ENCODE data around the gene KIF23. TPM values are rescaled to one million over a fixed set of nuclear protein-coding genes. Genes with fewer than 3 reads are reported as not detected.

The KIF23 gene
- total RNA-seq, 4 donors from 2014 or later, result 0.47 to 0.81 TPM; not detected in 2

DNA sequence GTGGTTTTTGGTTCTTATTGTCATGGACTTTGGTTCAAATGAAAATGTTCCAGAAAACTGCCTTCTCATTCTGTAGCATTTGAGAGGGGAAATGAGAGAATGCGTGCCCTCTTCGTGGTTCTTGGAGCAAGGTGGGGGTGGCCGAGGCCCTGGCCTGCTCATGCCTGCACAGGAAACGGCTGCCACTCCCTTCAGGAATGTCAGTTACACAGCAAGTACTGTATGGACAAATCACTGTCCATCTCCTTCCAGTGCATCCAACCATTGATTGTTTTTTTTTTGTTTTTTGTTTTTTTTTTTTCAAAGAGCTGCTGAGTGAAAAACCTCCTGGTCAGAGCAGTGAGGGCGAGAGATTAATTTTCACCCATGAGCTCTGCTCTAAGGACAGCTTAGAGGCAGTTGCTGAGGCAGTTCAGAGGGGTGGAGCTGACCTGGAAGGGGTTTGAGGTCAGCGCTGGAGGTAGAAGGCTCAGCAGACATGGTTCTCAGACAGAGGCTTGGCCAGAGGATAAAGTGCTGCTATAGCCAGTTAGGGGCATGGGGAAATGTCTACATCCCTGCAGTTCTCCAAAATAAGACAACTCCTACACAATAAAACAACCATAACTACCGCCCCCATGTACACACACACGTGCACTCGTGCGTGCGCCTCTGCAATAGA is 20.2 kb upstream of the KIF23 start:
- intact Hi-C loops (cut with DNase I; ENCODE audit: low total_unique reads) (loop anchor here (1.0 kb wide), 1 partner anchor 335 kb away; no protein-coding TSS in a partner anchor), in situ Hi-C loops (cut with MboI; ENCODE audit: low sequenced_read_pairs in 4 of 4) (no loop called here)
- Histone ChIP-seq H3K9me3 (no peaks in the 10 kb centered on the region), H3K4me3 (no peak overlapping the region), H3K4me1 (no peaks in the 10 kb centered on the region), H3K36me3 (no peaks in the 10 kb centered on the region), H3K27me3 (no peaks in the 10 kb centered on the region), H3K27ac (no peak overlapping the region)
- DNase-seq (no peak), ATAC-seq (no peak)
- TF ChIP-seq, protein P1, sequence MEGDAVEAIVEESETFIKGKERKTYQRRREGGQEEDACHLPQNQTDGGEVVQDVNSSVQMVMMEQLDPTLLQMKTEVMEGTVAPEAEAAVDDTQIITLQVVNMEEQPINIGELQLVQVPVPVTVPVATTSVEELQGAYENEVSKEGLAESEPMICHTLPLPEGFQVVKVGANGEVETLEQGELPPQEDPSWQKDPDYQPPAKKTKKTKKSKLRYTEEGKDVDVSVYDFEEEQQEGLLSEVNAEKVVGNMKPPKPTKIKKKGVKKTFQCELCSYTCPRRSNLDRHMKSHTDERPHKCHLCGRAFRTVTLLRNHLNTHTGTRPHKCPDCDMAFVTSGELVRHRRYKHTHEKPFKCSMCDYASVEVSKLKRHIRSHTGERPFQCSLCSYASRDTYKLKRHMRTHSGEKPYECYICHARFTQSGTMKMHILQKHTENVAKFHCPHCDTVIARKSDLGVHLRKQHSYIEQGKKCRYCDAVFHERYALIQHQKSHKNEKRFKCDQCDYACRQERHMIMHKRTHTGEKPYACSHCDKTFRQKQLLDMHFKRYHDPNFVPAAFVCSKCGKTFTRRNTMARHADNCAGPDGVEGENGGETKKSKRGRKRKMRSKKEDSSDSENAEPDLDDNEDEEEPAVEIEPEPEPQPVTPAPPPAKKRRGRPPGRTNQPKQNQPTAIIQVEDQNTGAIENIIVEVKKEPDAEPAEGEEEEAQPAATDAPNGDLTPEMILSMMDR (IDR thresholded peaks at IDR 0.05 in 4 of 5, conservative IDR thresholded peaks at IDR 0.05 in 1 of 5), result no peak
- no peak for TF ChIP-seq POLR2A (IDR thresholded peaks at IDR 0.05)

- ATAC-seq (peak; percentile 66 to 79), DNase-seq (peak; percentile 25 to 51)
- in situ Hi-C loops (cut with MboI; ENCODE audit: low sequenced_read_pairs in 4 of 4), result loop anchor here in 1 of 4 donors (5.0 kb wide), 1 partner anchor 337 kb away; no protein-coding TSS in a partner anchor
- H3K9me3 ChIP-seq, result no peaks in the 10 kb centered on the region
- no peaks in the 10 kb centered on the region for H3K27me3 ChIP-seq
- TF ChIP-seq POLR2A (IDR thresholded peaks at IDR 0.05), result no peak
- TF ChIP-seq, protein P1 (IDR thresholded peaks at IDR 0.05 in 4 of 5, conservative IDR thresholded peaks at IDR 0.05 in 1 of 5), result peak; percentile 71 to 96 (median 88)
- intact Hi-C loops (cut with DNase I; ENCODE audit: low total_unique reads), result loop anchor here (1.0 kb wide), 1 partner anchor 335 kb away; no protein-coding TSS in a partner anchor
- H3K4me3 ChIP-seq, result no peak overlapping the region
- H3K36me3 ChIP-seq, result no peaks in the 10 kb centered on the region
- no peak overlapping the region for H3K27ac ChIP-seq
- H3K4me1 ChIP-seq, result no peaks in the 10 kb centered on the region
These were observed 19.4 kb upstream of the KIF23 start for GRCh38 chr15:69394556-69395282.

GRCh38 chr15:69395460-69395859 is 18.7 kb upstream of the KIF23 start:
- Histone ChIP-seq H3K4me3 (no peak overlapping the region), H3K27me3 (no peaks in the 10 kb centered on the region), H3K9me3 (no peaks in the 10 kb centered on the region), H3K27ac (no peak overlapping the region), H3K4me1 (no peaks in the 10 kb centered on the region), H3K36me3 (no peaks in the 10 kb centered on the region)
- TF ChIP-seq, protein P1 (IDR thresholded peaks at IDR 0.05 in 4 of 5, conservative IDR thresholded peaks at IDR 0.05 in 1 of 5), result no peak
- no peak for TF ChIP-seq POLR2A (IDR thresholded peaks at IDR 0.05)
- DNase-seq, result no peak
- in situ Hi-C loops (cut with MboI; ENCODE audit: low sequenced_read_pairs in 4 of 4), result loop anchor here in 1 of 4 donors (5.0 kb wide), 1 partner anchor 338 kb away; no protein-coding TSS in a partner anchor
- no peak for ATAC-seq
- intact Hi-C loops (cut with DNase I; ENCODE audit: low total_unique reads), result no loop called here

- intact Hi-C loops (cut with DNase I; ENCODE audit: low total_unique reads), result no loop called here
- in situ Hi-C loops (cut with MboI; ENCODE audit: low sequenced_read_pairs in 4 of 4), result loop anchor here in 1 of 4 donors (5.0 kb wide), 1 partner anchor 339 kb away; no protein-coding TSS in a partner anchor
These were observed 18.2 kb upstream of the KIF23 start for GRCh38 chr15:69395991-69396390.

More at GRCh38 chr15:69395991-69396390, 18.2 kb upstream of the KIF23 start:
- no peaks in the 10 kb centered on the region for H3K9me3 ChIP-seq
- no peak for TF ChIP-seq POLR2A (IDR thresholded peaks at IDR 0.05)
- TF ChIP-seq, protein P1 (IDR thresholded peaks at IDR 0.05 in 4 of 5, conservative IDR thresholded peaks at IDR 0.05 in 1 of 5), result no peak
- no peak overlapping the region for H3K4me3 ChIP-seq
- H3K36me3 ChIP-seq, result no peaks in the 10 kb centered on the region
- H3K27ac ChIP-seq, result no peak overlapping the region
- ATAC-seq, result no peak
- no peak for DNase-seq
- no peaks in the 10 kb centered on the region for H3K27me3 ChIP-seq
- H3K4me1 ChIP-seq, result no peaks in the 10 kb centered on the region

Data from gastrocnemius medialis (tissue), 4 donors.